Astrocyte (in vitro differentiated cells and primary cell): ENCODE measurements around the gene ZSCAN16.
"Not testable (repeated sequence)": the region's sequence is repeated elsewhere in the genome, so short reads cannot be mapped to it uniquely, and the experiment has no call there.

Source experiments
- CTCF ChIP-seq: IDR thresholded peaks from 2 replicates; pipeline ENCODE4 v1.5.1; 2011; ENCODE audit warnings: low read depth, mild to moderate bottlenecking, inconsistent platforms, low read length, moderate library complexity; ENCODE audit not compliant: insufficient read depth
- EZH2 ChIP-seq: IDR thresholded peaks from 2 replicates; pipeline ENCODE4 v1.6.1; 2012; ENCODE audit warnings: mild to moderate bottlenecking, low read length, inconsistent platforms; ENCODE audit not compliant: insufficient read depth

GRCh38 chr6:28080381-28080630 lies 44.1 kb upstream of the ZSCAN16 start, which contains the start of gene ZNF165:
- TF ChIP-seq CTCF, EZH2: not testable (repeated sequence)
